NOMO-1 (cell line): ENCODE results near the gene SLC25A6.
"Not testable (repeated sequence)": the region's sequence is repeated elsewhere in the genome, so short reads cannot be mapped to it uniquely, and the experiment has no call there.

Source experiments
- DNase-seq, 2 experiments: peaks; one replicate each; lab custom pipeline; 2025; ENCODE audit not compliant: unreplicated experiment in 2 of 2; lab: John Stamatoyannopoulos, UW

SLC25A6 gene

DNA sequence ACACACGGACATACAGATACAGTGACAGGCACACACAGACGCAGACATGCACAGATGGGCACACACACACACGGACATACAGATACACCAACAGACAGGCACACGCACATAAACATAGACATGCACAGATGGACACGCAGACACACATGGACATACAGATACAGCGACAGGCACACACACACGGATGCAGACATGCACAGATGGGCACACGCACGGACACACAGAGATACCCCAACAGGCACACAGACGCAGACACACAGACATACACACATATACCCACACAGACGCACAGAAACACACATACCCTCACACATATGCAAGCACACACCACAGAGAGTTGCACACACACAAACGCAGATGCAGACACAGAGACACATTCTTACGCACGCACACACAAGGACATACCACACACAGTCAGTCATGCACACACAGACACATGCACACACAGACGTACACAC, 24.4 kb upstream of the SLC25A6 start:
- no peak for DNase-seq

DNA sequence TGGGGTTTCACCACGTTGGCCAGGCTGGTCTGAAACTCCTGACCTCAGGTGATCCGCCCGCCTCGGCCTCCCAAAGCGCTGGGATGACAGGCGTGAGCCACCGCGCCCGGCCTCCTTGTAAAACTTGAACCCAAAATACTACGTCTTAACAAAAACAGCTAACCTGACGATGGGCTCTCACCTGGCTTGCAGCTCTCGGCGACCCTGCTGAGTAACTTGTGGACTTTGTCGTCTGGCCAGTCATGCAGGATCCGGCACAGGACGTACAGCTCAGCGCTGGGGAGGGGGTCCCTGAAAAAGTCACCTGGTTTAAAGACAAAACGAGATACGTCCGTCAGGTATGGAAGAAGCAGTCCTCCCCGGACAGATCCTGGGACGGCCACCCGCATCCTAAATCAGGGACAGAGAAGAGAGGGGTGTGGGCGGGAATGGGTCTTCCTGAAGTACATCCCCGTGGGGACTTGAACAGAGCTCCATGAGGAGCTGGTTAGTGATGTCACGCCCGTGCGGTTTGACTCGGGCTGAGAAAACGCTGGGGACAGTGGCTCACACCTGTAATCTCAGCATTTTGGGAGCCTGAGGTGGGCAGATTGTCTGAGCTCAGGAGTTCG, 20.7 kb upstream of the SLC25A6 start:
- DNase-seq: no peak

DNA sequence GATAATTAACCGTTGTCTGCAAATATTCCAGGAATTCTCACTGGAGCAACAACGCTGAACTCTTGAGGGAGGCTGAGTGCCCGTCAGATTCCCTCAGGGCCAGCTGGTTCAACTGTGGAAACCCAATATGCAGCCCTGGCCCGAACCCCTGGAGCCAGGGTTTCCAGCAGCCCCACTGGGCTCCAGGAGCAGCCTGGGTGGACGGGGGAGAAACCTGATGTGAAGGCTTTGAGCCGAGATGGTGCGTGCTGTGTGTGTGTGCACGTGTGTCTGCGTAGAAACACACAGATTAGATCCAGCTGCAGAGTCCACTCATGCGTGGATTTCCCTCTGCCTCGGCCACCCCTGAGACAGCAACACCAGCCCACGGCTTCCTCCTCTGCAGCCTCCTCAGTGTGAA, 19.4 kb upstream of the SLC25A6 start:
- no peak for DNase-seq

DNA sequence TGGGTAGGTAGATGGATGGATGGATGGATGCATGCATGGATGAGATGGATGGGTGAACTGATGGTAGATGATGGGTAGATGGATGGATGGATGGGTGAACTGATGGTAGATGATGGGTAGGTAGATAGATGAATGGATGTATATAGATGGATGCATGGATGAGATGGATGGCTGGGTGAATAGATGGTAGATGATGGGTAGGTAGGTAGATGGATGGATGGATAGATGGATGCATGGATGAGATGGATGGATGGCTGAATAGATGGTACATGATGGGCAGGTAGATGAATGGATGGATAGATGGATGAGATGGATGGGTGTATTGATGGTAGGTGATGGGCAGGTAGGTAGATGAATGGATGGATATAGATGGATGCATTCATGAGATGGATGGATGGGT, 15.1 kb upstream of the SLC25A6 start:
- no peak for DNase-seq

DNA sequence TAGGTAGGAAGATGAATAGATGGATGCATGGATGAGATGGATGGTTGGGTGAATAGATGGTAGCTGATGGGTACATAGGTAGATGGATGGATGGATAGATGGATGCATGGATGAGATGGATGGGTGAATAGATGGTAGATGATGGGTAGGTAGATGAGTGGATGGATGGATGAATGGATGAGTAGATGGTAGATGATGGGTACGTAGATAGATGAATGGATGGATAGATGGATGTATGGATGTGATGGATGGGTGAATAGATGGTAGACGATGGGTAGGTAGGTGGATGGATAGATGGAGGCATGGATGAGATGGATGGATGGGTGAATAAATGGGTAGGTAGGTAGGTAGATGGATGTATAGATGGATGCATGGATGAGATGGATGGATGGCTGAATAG, 13.9 kb upstream of the SLC25A6 start:
- DNase-seq: not testable (repeated sequence)

DNA sequence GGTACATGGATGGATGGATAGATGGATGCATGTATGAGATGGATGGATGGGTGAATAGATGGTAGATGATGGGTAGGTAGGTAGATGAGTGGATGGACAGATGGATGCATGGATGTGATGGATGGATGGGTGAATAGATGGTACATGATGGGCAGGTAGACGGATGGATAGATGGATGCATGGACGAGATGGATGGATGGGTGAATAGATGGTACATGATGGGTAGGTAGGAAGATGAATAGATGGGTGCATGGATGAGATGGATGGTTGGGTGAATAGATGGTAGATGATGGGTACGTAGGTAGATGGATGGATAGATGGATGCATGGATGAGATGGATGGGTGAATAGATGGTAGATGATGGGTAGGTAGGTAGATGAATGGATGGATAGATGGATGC, 12.0 kb upstream of the SLC25A6 start:
- DNase-seq: not testable (repeated sequence)

DNA sequence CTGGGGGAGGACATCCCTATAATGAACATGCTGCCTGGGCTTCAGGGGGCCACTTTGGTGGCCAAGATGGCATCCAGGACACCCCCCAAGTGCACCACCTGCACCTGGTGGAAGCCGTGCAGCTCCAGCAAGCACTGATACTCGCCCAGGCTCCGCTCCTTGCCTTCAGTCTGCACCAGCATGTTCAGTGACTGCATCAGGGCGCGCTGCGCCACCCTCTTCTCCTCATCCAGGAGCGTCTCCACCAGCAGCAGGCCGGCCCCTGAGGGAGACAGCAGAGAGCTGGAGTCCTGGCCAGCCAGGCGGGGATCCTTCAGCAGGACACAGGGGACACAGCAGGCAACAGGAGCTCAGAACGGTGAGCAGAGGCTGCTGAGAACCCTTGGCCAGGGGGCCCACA, 11.3 kb upstream of the SLC25A6 start:
- DNase-seq: no peak

DNA sequence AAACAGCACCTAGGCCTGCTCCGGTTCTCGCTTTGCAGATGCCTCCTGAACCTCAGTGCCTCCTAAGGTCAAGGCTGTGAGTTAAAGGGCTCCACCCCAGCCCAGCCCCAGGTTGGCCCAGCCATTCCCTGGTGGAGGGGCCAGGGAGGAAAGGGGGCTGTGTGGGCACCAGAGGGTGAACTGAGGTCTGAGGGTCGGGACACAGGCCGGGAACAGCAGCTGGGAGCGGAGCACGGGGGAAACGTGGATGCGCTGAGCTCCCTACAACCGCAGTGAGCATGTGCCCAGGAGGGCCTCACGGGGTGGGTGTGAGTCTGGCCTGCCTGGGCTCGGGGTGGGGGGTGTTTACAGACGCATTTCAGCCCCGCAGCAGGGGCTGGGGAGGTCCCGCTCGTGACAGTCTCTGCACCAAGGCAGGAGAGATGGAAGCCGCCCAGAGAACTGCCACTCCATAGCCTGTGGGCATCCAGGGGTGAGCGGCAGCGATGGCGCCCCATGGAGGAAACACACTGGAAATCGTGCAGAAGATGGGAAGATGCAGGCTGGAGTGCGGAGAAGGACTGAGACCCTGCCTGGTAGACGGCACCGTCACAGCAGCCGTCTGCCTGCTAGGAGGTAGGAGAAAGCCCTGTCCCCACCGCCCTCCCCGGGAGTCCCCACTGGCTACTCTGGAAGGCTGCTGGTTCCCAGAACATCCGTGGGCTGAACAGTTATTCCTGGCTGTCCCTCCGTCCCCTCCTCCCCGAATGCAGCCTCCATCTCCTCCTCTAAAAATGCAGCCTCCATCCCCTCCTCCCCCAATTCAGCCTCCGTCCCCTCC, 9.9 kb upstream of the SLC25A6 start:
- DNase-seq: no peak

DNA sequence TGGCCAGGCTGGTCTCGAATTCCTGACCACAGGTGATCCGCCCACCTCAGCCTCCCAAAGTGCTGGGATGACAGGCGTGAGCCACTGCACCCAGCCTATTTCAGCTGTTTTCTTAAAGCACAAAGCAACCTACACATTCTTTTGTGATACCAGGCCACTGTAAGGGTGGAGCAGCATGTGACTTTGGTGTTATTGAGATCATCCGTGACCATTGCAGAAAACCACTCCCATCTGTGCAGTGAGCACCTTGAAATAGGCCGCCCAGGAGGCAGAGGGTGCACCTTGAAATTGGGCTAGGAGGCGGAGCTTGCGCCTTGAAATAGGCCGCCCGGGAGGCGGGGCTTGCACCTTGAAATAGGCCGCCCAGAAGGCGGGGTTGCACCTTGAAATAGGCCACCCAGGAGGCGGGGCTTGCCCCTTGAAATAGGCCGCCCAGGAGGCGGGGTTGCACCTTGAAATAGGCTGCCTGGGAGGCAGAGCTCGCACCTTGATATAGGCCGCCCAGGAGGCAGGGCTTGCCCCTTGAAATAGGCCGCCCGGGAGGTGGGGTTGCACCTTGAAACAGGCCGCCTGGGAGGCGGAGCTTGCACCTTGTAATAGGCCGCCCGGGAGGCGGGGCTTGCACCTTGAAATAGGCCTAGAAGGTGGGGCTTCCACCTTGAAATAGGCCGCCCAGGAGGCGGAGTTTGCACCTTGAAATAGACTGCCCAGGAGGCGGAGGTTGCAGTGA, 9.0 kb upstream of the SLC25A6 start:
- DNase-seq: no peak

DNA sequence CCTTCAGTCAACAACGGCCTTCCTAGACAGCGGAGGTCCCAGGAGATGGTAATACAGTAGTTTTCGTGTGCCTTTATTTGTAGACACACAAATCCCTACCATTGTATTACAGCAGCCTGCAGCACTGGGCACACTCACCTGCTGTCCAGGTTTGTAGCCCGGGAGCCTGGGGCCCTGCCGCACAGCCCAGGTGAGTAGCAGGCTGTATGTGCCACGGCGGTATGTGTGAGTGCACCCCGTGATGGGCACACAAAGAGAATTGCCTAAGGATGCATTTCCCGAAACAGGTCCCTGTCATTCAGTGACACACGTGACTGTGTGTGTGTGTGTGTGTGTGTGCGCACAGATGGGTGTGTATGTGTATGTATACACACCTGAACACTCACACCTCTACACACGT, 8.1 kb upstream of the SLC25A6 start:
- DNase-seq: no peak

DNA sequence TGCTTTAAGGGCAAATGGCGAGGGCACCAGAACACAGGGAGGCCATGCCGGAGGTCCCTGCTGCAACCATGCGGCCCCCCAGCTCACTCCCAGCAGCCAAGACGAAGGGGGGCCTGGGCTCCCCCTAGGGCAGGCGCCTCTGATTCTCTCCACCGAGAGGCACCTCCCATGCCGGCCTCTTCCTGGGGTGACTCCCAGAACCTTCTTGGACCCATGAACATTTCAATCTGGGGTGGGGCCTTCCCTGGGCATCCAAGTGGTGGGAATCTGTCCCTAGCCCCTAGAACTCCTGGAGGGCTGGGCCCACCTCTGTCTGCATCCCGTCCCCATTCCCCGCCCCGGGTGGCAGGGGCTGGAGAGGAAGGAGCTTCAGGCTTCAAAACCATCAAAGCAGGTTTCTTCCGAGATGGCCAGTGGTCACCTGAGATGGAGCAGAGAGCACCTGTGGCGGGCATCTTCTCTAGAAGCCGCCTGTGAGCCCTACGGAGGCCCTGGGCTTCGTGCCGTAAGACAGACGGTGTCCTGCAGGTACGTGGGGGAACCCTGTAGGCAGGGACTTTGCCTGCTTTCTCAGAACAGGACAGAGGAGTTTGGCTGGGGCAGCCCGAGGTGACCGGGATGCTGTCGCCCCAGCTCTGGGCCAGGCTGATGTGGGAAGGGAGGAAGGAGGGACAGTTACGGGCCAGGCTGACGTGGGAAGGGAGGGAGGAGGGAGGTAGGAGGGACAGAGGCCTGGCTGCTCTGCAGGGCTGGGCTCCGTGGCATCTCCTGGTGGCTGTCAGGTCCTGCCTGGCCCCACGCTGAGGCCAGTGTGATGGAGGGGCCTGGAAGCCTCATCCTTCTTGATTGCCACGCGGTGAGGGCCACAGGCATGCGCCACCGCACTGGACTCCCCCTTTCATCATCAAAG, 6.8 kb upstream of the SLC25A6 start:
- DNase-seq: no peak

DNA sequence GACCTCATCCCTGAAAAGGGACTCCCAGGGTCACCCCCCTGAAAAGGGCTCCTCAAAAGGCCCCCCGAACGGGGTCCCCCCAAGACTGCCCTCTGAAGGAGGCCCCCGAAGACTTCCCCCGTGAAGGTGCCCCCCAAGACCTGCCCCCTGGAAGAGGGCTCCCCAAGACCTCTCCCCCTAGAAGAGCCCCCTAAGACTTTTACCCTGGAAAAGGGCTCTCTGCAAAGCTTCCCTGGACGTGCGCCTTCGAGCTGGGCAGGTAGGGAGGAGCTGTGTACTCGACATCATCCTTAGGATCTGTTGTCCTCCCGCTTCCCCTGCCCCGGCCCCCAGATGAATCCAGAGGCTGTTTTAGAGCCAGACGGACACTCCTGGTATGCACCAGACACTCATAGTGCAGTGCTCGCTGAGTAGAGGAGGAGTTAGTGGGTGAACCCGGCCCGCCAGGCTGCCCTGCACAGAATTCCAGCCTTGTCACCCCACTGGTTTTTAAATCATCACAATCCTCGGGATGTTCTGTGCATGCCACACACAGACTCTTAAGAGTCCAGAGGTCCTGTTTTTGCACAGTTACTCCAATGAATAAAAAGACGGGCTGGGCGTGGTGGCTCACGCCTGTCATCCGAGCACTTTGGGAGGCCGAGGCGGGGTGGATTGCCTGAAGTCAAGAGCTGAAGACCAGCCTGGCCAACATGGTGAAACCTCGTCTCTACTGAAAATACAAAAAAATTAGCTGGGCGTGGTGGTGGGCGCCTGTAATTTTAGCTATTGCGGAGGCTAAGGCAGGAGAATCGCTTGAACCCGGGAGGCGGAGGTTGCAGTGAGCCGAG, 5.7 kb upstream of the SLC25A6 start:
- no peak for DNase-seq

DNA sequence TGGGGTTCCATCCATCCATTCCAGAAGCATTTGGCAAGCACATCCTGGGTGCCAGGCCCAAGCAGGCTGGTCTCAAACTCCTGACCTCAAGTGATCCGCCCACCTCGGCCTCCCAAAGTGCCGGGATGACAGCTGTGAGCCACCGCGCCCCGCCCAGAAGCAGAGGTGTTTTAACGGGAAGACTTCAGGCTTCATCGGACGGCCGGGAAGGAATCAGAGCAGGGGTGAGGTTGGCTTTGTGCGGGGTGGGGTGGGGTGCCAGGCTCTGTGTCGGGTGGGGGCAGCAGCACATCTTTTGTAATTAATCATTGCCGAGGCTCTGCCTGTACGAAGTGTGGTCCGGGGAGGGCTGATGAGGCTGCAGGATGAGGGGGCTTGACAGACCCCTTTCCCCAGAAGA, 5.1 kb upstream of the SLC25A6 start:
- DNase-seq: no peak

DNA sequence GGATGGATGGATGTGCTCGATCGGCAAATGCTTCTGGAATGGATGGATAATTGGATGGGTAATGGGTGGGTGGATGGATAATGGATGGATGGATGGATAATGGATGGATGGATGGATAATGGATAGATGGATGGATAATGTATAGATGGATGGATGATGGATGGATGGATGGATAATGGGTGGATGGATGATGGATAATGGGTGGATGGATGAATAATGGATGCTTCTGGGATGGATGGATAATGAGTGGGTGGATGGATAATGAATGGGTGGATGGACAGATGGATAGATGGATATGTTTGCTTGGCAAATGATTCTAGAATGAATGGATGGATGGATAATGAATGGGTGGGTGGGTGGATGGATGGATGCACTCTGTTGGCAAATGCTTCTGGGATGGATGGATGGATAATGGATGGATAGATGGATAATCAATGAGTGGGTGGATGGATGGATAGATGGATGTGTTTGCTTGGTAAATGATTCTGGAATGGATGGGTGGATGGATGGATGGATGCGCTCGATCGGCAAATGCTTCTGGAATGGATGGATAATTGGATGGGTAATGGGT, 3.8 kb upstream of the SLC25A6 start:
- DNase-seq: no peak

DNA sequence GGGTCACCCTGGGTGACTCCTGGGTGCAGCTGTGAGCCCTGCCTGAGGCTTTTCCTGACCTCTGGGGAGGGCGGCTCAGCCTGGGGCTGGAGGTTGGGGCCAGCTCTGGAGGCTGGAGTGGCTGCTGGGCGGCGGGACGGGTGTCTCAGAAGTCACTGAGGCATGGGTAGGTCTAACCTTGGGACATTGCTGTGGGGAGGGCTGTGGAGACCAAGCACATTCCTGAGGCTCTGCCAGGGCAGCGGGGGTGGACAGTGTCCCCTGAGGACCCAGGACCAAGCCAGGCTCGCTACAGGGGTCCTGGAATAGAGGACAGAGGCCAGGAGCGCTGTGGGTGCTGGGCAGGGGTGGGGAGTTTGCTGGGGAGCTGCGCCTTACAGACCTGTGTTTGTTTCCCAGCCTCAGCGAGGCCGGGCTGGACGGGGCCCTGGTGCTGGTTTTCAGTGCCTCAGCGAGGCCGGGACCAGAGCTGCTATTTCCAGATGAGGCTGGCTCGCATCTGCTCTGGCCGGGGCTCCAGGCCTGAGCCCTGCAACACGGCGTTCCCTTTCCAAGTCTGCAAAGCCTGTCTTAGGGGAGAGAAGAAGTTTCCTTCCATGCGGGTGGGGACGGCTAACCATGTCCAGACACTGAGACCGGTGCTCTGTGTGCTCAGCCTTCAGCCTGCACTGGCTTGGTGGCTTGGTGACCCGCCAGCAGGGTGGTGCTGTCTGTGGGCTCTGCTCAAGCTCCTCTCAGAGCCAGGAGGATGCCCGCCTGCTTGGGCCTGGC, 3.0 kb upstream of the SLC25A6 start:
- no peak for DNase-seq

DNA sequence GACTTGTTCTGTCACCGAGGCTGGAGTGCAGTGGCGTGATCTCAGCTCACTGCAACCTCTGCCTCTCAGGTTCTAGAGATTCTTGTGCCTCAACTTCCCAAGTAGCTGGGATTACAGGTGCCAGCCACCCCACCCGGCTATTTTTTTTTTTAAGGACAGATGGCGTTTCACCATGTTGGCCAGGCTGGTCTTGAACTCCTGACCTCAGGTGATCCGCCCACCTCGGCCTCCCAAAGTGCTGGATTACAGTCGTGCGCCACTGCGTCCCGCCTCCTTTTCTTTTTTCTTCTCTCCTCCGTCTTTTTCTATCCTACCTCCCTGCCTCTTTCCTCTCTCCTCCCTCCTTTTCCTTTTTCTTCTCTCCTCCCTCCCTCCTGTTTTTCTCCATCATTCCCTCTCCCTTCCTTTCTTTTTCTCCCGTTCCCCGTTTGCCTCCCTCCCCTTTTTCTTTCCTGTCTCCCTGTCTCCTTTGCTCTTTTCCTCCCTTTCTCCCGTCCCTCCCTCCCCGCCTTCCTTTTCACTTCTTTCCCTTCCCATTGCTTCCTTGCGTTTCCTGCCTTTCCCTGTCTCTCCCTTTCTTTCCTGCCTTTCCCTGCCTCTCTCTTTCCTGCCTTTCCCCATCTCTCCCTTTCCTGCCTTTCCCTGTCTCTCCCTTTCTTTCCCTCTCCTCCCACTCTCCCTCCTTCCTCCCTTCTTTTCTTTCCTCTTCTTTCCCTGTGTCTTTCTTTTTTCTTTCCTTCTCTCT, 2.1 kb upstream of the SLC25A6 start:
- DNase-seq: no peak

DNA sequence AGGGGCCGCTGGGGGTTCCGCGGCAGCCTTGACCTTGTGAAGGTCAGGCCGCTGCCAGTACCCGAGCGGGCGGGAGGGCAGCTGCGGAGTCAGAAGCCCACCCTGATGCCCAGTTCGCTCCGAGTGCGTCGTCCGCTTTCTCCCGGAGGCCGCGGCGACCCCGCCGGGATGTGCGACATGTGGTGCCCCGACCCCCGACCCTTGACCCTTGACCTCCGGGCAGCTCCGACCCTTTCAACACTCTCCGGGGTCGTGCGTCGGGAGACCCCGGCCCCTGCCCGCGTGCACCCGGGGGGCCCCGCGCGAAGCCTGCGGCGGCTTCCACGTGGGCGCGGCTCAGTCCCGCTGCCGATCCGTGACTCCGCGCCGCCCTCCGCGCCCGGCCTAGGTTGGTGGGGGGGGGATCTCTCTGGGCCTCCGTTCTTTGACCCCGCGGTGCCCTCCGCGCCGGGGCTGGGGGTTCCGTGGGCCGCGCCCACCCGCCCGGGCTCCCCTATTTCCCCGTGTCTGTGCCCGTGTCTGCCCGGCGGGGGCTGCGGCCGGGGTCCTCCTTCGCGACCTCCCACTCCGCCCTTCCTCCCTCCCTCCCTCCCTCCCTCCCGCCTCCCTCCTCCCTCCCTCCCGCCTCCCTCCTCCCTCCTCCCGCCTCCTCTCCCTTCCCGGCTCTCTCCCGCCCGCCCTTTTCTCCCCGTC, 609 bp upstream of the SLC25A6 start:
- DNase-seq: no peak

DNA sequence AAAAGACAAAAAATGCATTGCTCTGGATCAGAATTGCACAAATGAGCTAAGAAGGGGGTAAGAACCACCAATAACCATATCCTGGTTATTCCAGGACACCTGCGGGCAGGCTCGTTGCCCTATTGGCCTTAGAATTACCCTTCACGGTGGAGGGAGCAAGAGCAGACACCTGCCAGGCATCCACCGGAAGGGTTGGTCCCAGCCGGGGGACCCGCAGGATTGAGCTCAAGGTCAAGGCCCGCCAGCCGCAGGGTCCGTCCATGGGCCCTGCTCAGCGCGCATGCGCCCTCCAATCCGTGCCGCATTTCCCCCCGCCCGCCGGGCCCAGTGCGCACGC, 575 bp downstream of the SLC25A6 start:
- no peak for DNase-seq
